Liver (tissue), 3 donors: ENCODE data around the gene TMEM163.

ENCODE experiments used
- GABPA ChIP-seq, 2 donors: IDR thresholded peaks in 1 of 2; conservative IDR thresholded peaks in 1 of 2; 2 replicates each; pipeline ENCODE4 v1.6.1; 2016; ENCODE audit warnings: antibody characterized with exemption in 2 of 2, mild to moderate bottlenecking in 1 of 2, moderate library complexity in 1 of 2
- HNF4G ChIP-seq: IDR thresholded peaks from 2 replicates; pipeline ENCODE4 v1.6.1; 2016; ENCODE audit warnings: antibody characterized with exemption
- JUND ChIP-seq, 2 donors: IDR thresholded peaks; 2 replicates each; pipeline ENCODE4 v1.6.1; 2016; ENCODE audit warnings: antibody characterized with exemption in 2 of 2
- RAD21 ChIP-seq, 2 donors: IDR thresholded peaks; 2 replicates each; pipeline ENCODE4 v1.6.1; 2016; ENCODE audit warnings: antibody characterized with exemption in 2 of 2, mild to moderate bottlenecking in 2 of 2
- RXRA ChIP-seq, 2 donors: IDR thresholded peaks; 2 replicates each; pipeline ENCODE4 v1.6.1; 2017 to 2018; ENCODE audit warnings: antibody characterized with exemption in 2 of 2, mild to moderate bottlenecking in 1 of 2
- SP1 ChIP-seq: IDR thresholded peaks from 2 replicates; pipeline ENCODE4 v1.6.1; 2018; ENCODE audit warnings: antibody characterized with exemption, mild to moderate bottlenecking
- YY1 ChIP-seq: IDR thresholded peaks from 2 replicates; pipeline ENCODE4 v1.6.1; 2016; ENCODE audit warnings: antibody characterized with exemption, mild to moderate bottlenecking
- TF ChIP-seq, protein P1 (sequence below): fragments of 150-350 bp; IDR thresholded peaks from 2 replicates; pipeline ENCODE4 v1.5.1; 2017; ENCODE audit warnings: improper control_type of control experiment, low read depth, low read length; ENCODE audit not compliant: missing input control
- TF ChIP-seq, protein P2 (sequence below): IDR thresholded peaks from 2 replicates; pipeline ENCODE4 v1.6.1; 2016; ENCODE audit warnings: antibody characterized with exemption
- TF ChIP-seq, protein P3 (sequence below): IDR thresholded peaks from 2 replicates; pipeline ENCODE4 v1.6.1; 2016; ENCODE audit warnings: antibody characterized with exemption
- TF ChIP-seq, protein P4 (sequence below): IDR thresholded peaks from 2 replicates; pipeline ENCODE4 v1.6.1; 2016; ENCODE audit warnings: antibody characterized with exemption, mild to moderate bottlenecking
- TF ChIP-seq, protein P5 (sequence below): IDR thresholded peaks from 2 replicates; pipeline ENCODE4 v1.6.1; 2016; ENCODE audit warnings: antibody characterized with exemption
- donor health status: healthy.
- donor health status: healthy.

DNA sequence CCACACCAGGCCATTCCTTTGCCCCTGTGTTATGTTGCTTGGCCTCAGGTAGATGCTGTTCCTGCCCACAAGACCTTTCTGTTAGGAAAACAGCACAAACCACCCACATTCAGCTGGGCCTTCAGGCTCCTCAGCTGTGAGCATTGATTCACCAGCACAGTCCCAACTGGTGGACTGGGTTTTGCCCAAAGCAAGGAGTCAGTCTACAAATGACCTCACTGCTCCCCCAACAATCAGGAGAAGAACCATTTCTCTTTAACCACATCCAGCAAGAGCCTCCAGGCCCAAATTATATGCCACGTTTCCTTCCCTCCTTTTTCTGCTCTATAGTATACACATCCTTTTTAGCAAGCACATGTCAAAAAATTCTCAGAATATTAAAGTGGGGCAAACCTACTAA lies 5.2 kb downstream of the TMEM163 start:
- no peak for TF ChIP-seq RXRA (IDR thresholded peaks at IDR 0.05)
- TF ChIP-seq, protein P1, sequence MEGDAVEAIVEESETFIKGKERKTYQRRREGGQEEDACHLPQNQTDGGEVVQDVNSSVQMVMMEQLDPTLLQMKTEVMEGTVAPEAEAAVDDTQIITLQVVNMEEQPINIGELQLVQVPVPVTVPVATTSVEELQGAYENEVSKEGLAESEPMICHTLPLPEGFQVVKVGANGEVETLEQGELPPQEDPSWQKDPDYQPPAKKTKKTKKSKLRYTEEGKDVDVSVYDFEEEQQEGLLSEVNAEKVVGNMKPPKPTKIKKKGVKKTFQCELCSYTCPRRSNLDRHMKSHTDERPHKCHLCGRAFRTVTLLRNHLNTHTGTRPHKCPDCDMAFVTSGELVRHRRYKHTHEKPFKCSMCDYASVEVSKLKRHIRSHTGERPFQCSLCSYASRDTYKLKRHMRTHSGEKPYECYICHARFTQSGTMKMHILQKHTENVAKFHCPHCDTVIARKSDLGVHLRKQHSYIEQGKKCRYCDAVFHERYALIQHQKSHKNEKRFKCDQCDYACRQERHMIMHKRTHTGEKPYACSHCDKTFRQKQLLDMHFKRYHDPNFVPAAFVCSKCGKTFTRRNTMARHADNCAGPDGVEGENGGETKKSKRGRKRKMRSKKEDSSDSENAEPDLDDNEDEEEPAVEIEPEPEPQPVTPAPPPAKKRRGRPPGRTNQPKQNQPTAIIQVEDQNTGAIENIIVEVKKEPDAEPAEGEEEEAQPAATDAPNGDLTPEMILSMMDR, result no peak
- no peak for TF ChIP-seq RAD21 (IDR thresholded peaks at IDR 0.05)
- no peak for TF ChIP-seq YY1
- TF ChIP-seq GABPA (IDR thresholded peaks at IDR 0.05 in 1 of 2, conservative IDR thresholded peaks at IDR 0.05 in 1 of 2), result no peak
- TF ChIP-seq SP1, result no peak
- TF ChIP-seq, protein P2, sequence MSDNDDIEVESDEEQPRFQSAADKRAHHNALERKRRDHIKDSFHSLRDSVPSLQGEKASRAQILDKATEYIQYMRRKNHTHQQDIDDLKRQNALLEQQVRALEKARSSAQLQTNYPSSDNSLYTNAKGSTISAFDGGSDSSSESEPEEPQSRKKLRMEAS, result no peak
- TF ChIP-seq, protein P3, sequence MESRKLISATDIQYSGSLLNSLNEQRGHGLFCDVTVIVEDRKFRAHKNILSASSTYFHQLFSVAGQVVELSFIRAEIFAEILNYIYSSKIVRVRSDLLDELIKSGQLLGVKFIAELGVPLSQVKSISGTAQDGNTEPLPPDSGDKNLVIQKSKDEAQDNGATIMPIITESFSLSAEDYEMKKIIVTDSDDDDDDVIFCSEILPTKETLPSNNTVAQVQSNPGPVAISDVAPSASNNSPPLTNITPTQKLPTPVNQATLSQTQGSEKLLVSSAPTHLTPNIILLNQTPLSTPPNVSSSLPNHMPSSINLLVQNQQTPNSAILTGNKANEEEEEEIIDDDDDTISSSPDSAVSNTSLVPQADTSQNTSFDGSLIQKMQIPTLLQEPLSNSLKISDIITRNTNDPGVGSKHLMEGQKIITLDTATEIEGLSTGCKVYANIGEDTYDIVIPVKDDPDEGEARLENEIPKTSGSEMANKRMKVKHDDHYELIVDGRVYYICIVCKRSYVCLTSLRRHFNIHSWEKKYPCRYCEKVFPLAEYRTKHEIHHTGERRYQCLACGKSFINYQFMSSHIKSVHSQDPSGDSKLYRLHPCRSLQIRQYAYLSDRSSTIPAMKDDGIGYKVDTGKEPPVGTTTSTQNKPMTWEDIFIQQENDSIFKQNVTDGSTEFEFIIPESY, result no peak
- TF ChIP-seq, protein P4, sequence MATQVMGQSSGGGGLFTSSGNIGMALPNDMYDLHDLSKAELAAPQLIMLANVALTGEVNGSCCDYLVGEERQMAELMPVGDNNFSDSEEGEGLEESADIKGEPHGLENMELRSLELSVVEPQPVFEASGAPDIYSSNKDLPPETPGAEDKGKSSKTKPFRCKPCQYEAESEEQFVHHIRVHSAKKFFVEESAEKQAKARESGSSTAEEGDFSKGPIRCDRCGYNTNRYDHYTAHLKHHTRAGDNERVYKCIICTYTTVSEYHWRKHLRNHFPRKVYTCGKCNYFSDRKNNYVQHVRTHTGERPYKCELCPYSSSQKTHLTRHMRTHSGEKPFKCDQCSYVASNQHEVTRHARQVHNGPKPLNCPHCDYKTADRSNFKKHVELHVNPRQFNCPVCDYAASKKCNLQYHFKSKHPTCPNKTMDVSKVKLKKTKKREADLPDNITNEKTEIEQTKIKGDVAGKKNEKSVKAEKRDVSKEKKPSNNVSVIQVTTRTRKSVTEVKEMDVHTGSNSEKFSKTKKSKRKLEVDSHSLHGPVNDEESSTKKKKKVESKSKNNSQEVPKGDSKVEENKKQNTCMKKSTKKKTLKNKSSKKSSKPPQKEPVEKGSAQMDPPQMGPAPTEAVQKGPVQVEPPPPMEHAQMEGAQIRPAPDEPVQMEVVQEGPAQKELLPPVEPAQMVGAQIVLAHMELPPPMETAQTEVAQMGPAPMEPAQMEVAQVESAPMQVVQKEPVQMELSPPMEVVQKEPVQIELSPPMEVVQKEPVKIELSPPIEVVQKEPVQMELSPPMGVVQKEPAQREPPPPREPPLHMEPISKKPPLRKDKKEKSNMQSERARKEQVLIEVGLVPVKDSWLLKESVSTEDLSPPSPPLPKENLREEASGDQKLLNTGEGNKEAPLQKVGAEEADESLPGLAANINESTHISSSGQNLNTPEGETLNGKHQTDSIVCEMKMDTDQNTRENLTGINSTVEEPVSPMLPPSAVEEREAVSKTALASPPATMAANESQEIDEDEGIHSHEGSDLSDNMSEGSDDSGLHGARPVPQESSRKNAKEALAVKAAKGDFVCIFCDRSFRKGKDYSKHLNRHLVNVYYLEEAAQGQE, result no peak
- no peak for TF ChIP-seq HNF4G
- TF ChIP-seq JUND (IDR thresholded peaks at IDR 0.05), result no peak
- TF ChIP-seq, protein P5, sequence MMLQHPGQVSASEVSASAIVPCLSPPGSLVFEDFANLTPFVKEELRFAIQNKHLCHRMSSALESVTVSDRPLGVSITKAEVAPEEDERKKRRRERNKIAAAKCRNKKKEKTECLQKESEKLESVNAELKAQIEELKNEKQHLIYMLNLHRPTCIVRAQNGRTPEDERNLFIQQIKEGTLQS, result no peak
